ENCODE data around the gene GSTA2.
"Not testable (repeated sequence)": the region's sequence is repeated elsewhere in the genome, so short reads cannot be mapped to it uniquely, and the experiment has no call there.

GSTA2 gene

DNA sequence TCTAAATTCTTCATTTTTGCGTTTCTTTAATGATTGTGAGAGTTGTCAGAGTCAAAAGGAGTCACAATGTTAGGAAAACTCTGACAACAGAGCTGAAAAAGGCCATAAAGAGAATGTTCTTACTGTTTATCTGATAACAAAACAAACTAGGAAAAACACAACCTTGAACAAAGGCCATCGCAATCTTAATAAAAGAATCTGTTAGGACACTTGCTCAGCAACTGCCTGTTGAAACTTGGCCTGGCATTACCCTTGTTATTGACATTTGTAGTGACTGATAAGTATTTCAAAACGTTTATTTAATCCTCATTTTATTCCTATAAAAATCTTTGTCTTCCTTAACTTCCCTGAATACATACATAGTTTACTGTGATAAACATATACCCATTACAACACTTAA lies 24.6 kb upstream of the GSTA2 start:
- Histone ChIP-seq H3K27me3 (ENCODE audit: insufficient read depth, low read length) (no peaks in the 10 kb centered on the region), H3K4me1 (ENCODE audit: insufficient read depth, low read length) (no peaks in the 10 kb centered on the region), H3K36me3 (ENCODE audit: insufficient read depth, low read length) (no peaks in the 10 kb centered on the region), H3K9me3 (ENCODE audit: insufficient read depth, low read depth, low read length) (no peaks in the 10 kb centered on the region), H3K4me3 (ENCODE audit: low read length) (no peak overlapping the region), H3K27ac (ENCODE audit: low read depth, low read length) (no peak overlapping the region), H3K9ac (ENCODE audit: low read depth, low read length) (no peak overlapping the region)
- 90% methylated on average over 3 of the region's 3 CpGs for WGBS

DNA sequence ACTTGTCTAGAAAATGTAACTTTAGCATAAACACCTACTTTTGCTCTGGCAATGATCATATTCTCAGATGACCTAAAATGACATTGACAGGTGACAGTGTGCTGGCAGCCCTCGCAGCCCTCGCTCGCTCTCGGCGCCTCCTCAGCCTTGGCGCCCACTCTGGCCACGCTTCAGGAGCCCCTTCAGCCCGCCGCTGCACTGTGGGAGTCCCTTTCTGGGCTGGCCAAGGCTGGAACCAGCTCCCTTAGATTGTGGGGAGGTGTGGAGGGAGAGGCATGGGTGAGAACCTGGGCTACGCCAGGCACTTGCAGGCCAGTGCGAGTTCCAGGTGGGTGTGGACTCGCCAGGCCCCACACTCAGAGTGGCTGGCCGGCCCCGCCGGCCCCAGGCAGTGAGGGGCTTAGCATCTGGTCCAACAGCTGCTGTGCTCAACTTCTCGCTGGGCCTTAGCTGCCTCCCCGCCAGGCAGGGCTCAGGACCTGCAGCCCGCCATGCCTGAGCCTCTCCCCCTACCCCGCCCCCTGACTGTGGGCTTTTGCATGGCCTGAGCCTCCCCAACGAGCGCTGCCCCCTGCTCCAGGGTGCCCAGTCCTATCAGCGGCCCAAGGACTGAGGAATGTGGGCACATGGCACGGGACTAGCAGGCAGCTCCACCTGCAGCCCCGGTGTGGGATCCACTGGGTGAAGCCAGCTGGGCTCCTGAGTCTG lies 23.1 kb upstream of the GSTA2 start:
- Histone ChIP-seq H3K36me3 (ENCODE audit: insufficient read depth, low read length) (no peaks in the 10 kb centered on the region), H3K4me3 (ENCODE audit: low read length) (no peak overlapping the region), H3K9ac (ENCODE audit: low read depth, low read length) (no peak overlapping the region), H3K4me1 (ENCODE audit: insufficient read depth, low read length) (no peaks in the 10 kb centered on the region), H3K27ac (ENCODE audit: low read depth, low read length) (no peak overlapping the region), H3K9me3 (ENCODE audit: insufficient read depth, low read depth, low read length) (no peaks in the 10 kb centered on the region), H3K27me3 (ENCODE audit: insufficient read depth, low read length) (no peaks in the 10 kb centered on the region)
- 96% methylated on average over 24 of the region's 24 CpGs for WGBS

DNA sequence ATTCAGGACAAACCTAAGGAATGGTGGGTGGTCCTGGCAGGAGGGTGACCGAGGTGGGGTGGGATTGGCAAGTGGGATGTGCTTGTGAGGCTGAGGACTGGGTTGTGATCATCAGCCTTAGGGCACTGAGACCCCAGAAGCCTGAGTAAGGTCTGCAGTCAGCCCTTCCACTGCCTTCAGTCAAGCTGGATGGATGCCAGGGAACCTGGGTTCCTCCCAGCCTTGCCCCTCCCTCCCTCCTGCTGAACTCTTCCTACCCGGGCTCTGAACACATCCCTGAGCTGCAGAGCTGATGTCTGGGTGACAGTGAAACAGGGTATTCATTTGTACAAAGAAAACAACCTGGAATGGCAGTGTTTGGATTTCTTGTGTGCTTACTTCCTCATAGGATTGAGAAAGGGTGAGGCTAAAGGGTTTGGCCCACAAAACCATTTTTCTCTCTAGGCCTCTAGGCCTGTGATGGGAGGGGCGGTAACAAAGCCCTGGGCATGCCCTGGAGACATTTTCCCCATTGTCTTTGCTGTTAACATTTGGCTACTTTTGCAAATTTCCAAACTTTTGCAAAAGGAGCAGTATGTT lies 19.5 kb upstream of the GSTA2 start:
- not testable (repeated sequence) for H3K4me3 ChIP-seq (ENCODE audit: low read length); H3K36me3 ChIP-seq (ENCODE audit: insufficient read depth, low read length); H3K9ac ChIP-seq (ENCODE audit: low read depth, low read length); H3K27ac ChIP-seq (ENCODE audit: low read depth, low read length); H3K9me3 ChIP-seq (ENCODE audit: insufficient read depth, low read depth, low read length); H3K27me3 ChIP-seq (ENCODE audit: insufficient read depth, low read length); H3K4me1 ChIP-seq (ENCODE audit: insufficient read depth, low read length)
- 85% methylated on average over 2 of the region's 3 CpGs for WGBS

DNA sequence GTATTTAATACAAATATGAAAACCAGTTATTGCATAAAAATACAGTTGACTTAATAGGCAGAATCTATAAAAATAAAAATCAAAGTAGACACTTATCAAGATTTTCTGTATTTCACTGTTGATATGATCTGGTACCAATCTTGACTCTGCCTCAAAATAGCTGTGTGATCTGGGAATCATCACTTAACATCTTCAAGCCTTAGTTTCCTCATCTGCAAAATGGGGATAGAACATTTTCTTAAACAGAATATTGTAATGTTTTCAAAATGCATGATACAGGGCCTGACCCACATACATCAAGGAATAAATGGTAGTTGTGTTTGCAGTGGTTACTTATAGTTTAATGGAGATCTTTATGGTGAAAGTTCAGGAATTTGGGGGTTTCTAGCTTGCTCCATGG lies 18.9 kb upstream of the GSTA2 start:
- H3K27me3 ChIP-seq (ENCODE audit: insufficient read depth, low read length); H3K36me3 ChIP-seq (ENCODE audit: insufficient read depth, low read length); H3K9me3 ChIP-seq (ENCODE audit: insufficient read depth, low read depth, low read length); H3K4me1 ChIP-seq (ENCODE audit: insufficient read depth, low read length); H3K27ac ChIP-seq (ENCODE audit: low read depth, low read length); H3K4me3 ChIP-seq (ENCODE audit: low read length); H3K9ac ChIP-seq (ENCODE audit: low read depth, low read length): not testable (repeated sequence)

DNA sequence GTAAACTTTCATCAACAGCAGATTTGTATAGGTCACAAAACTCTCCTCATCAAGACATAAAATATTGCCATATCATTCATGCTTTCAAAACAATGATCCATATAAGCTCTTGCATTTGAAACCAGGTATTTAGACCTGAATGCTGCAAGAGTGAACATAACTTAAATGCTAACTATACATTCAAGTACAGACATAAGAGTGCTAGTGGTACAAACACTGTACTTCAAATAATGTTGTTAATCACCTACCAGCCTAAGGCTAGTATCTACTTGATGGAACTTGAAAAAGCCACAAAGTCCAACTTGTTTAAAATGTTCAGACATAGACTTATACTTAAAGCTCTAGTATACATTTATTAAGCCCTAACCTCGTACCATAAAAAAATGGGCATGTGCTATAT lies 16.0 kb upstream of the GSTA2 start:
- no peak overlapping the region for H3K9ac ChIP-seq (ENCODE audit: low read depth, low read length)
- H3K27ac ChIP-seq (ENCODE audit: low read depth, low read length), result no peak overlapping the region
- H3K4me1 ChIP-seq (ENCODE audit: insufficient read depth, low read length), result no peaks in the 10 kb centered on the region
- peaks cover 3% of the 10 kb centered on the region; the same call in 1 of the 2 replicates for H3K9me3 ChIP-seq (ENCODE audit: insufficient read depth, low read depth, low read length)
- 95% methylated on average over 1 of the region's 1 CpG for WGBS
- H3K4me3 ChIP-seq (ENCODE audit: low read length), result no peak overlapping the region
- H3K36me3 ChIP-seq (ENCODE audit: insufficient read depth, low read length), result no peaks in the 10 kb centered on the region
- no peaks in the 10 kb centered on the region for H3K27me3 ChIP-seq (ENCODE audit: insufficient read depth, low read length)

DNA sequence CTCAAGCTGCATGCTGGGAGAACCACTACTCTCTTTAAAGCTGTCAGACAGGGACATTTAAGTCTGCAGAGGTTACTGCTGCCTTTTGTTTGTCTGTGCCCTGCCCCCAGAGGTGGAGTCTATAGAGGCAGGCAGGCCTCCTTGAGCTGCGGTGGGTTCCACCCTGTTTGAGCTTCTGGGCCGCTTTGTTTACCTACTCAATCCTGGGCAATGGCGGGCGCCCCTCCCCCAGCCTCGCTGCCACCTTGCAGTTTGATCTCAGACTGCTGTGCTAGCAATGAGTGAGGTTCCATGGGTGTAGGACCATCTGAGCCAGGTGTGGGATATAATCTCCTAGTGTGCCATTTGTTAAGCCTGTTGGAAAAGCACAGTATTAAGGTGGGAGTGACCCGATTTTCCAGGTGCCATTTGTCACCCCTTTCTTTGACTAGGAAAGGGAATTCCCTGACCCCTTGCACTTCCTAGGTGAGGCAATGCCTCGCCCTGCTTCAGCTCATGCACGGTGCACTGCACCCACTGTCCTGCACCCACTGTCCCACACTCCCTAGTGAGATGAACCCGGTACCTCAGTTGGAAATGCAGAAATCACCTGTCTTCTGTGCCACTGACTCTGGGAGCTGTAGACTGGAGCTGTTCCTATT lies 13.6 kb upstream of the GSTA2 start:
- H3K4me1 ChIP-seq (ENCODE audit: insufficient read depth, low read length); H3K36me3 ChIP-seq (ENCODE audit: insufficient read depth, low read length); H3K4me3 ChIP-seq (ENCODE audit: low read length); H3K27me3 ChIP-seq (ENCODE audit: insufficient read depth, low read length); H3K9ac ChIP-seq (ENCODE audit: low read depth, low read length); H3K9me3 ChIP-seq (ENCODE audit: insufficient read depth, low read depth, low read length); H3K27ac ChIP-seq (ENCODE audit: low read depth, low read length): not testable (repeated sequence)
- WGBS, result 93% methylated on average over 9 of the region's 9 CpGs

DNA sequence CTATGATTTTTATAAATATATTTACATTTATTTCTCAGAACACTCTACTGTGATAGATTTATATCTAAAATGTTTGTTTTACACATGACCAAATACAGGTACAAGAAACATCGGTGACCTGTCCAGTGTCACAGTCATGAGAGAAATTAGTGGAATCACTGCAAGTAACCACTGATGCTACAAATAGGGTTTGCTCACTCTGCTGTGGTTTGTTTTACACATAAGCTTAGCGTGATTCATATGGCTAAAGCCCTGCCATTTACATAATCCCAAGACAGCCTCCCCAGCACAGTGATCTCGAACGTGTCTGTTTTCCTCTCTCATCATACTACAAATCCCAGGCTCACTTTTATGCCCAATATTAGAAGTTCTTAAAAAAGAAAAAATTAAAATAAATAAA lies 6.1 kb upstream of the GSTA2 start:
- H3K36me3 ChIP-seq (ENCODE audit: insufficient read depth, low read length); H3K4me3 ChIP-seq (ENCODE audit: low read length); H3K4me1 ChIP-seq (ENCODE audit: insufficient read depth, low read length); H3K27me3 ChIP-seq (ENCODE audit: insufficient read depth, low read length); H3K27ac ChIP-seq (ENCODE audit: low read depth, low read length); H3K9me3 ChIP-seq (ENCODE audit: insufficient read depth, low read depth, low read length); H3K9ac ChIP-seq (ENCODE audit: low read depth, low read length): not testable (repeated sequence)
- WGBS, result 76% methylated on average over 2 of the region's 4 CpGs

DNA sequence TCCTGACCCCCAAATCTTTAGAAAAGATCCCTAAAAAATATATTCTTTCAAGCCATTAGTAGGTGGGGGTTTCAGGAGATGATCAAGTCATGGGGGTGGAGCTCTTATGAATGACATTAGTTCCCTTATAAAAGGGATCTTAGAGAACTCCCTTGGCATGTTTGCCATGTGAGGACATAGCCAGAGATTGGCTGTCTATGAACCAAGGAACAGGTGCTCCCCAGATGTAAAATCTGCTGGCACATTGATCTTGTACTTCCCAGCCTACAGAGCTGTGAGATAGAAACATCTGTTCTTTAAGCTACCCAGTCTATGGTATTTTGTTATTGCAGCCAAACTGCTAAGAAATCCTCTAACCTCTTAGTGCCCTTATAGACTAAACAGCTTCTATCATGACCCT lies 4.4 kb upstream of the GSTA2 start:
- not testable (repeated sequence) for H3K36me3 ChIP-seq (ENCODE audit: insufficient read depth, low read length); H3K27me3 ChIP-seq (ENCODE audit: insufficient read depth, low read length); H3K9me3 ChIP-seq (ENCODE audit: insufficient read depth, low read depth, low read length); H3K9ac ChIP-seq (ENCODE audit: low read depth, low read length); H3K27ac ChIP-seq (ENCODE audit: low read depth, low read length); H3K4me1 ChIP-seq (ENCODE audit: insufficient read depth, low read length); H3K4me3 ChIP-seq (ENCODE audit: low read length)

DNA sequence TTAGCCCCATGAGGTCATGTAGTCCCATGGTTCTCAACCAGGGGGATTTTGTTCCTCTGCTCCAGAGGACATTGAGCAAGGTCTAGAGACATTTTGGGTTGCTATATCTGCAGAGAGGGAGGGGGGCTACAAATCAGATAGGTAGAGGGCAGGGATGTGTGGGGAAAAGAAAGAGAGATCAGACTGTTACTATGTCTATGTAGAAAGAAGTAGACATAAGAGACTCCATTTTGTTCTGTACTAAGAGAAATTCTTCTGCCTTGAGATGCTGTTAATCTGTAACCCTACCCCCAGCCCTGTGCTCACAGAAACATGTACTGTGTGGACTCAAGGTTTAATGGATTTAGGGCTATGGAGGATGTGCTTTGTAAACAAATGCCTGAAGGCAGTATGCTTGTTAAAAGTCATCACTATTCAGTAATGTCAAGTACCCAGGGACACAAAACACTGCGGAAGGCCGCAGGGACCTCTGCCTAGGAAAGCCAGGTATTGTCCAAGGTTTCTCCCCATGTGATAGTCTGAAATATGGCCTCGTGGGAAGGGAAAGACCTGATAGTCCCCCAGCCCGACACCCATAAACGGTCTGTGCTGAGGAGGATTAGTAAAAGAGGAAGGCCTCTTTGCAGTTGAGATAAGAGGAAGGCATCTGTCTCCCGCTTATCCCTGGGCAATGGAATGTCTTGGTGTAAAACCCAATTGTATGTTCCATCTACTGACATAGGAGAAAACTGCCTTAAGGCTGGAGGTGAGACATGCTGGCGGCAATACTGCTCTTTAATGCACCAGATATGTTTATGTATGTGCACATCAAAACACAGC lies 1.4 kb downstream of the GSTA2 start:
- H3K27me3 ChIP-seq (ENCODE audit: insufficient read depth, low read length); H3K4me1 ChIP-seq (ENCODE audit: insufficient read depth, low read length); H3K27ac ChIP-seq (ENCODE audit: low read depth, low read length); H3K9me3 ChIP-seq (ENCODE audit: insufficient read depth, low read depth, low read length); H3K4me3 ChIP-seq (ENCODE audit: low read length); H3K9ac ChIP-seq (ENCODE audit: low read depth, low read length); H3K36me3 ChIP-seq (ENCODE audit: insufficient read depth, low read length): not testable (repeated sequence)
- 95% methylated on average over 2 of the region's 7 CpGs for WGBS

DNA sequence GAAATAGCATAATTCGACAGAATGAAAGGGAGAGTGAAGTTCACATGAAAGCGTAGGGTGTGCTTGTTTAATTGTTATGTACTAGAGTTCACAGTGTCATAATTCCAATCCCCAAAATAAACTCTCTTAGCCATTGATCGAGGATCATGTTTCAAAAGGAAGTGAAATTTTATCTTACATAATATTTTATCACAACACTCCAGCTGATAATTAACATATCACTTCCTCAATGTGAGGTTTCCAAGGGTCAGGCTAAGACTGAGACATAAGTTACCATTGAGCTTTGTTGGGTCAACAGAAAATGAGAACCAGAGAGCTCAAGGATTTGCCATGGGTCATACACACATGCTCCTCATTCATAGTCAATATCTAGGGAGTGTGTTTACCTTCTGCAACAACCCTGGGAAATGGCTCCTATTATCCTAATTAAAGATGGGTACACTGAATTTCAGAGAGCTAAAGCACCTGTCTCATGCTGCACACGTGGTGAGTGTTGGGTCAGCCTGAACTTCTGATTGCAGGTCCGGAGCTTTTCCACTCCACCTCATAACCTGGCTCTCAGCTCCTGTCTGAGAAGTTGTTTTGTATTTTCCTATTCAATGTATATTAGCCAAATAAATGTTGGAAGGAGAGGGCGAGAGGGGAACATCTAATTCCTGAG lies 3.0 kb downstream of the GSTA2 start:
- Histone ChIP-seq H3K27ac (ENCODE audit: low read depth, low read length) (no peak overlapping the region), H3K9me3 (ENCODE audit: insufficient read depth, low read depth, low read length) (0 out of 2 replicates have a peak, but pooled peaks cover 2% of the 10 kb centered on the region), H3K9ac (ENCODE audit: low read depth, low read length) (no peak overlapping the region), H3K27me3 (ENCODE audit: insufficient read depth, low read length) (no peaks in the 10 kb centered on the region), H3K4me3 (ENCODE audit: low read length) (no peak overlapping the region), H3K4me1 (ENCODE audit: insufficient read depth, low read length) (peaks cover 3% of the 10 kb centered on the region; the same call in 1 of the 2 replicates), H3K36me3 (ENCODE audit: insufficient read depth, low read length) (no peaks in the 10 kb centered on the region)
- WGBS, result 91% methylated on average over 5 of the region's 6 CpGs

DNA sequence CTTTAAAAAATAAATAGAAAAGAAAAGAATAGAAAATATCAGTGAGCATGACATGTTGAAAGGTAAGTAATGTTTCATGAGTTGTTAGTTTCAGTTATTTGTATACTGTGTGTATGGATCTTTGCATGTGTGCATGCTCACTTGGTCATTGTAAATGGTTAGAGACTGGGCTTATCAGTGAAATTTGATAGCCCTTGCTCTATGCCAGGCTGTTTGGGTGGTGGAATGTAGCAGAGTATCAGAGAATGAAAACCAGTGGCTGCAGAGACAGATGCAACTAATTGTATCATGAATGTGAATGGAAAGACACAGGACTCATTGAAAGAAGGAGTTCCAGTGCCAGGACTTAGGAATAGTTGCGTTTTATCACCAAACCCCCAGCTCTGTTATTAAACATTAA lies 4.2 kb downstream of the GSTA2 start:
- H3K27me3 ChIP-seq (ENCODE audit: insufficient read depth, low read length), result no peaks in the 10 kb centered on the region
- no peak overlapping the region for H3K9ac ChIP-seq (ENCODE audit: low read depth, low read length)
- no peak overlapping the region for H3K4me3 ChIP-seq (ENCODE audit: low read length)
- H3K4me1 ChIP-seq (ENCODE audit: insufficient read depth, low read length), result peaks cover 3% of the 10 kb centered on the region; the same call in 1 of the 2 replicates
- H3K36me3 ChIP-seq (ENCODE audit: insufficient read depth, low read length), result no peaks in the 10 kb centered on the region
- 100% methylated on average over 1 of the region's 1 CpG for WGBS
- H3K9me3 ChIP-seq (ENCODE audit: insufficient read depth, low read depth, low read length), result 0 out of 2 replicates have a peak, but pooled peaks cover 2% of the 10 kb centered on the region
- no peak overlapping the region for H3K27ac ChIP-seq (ENCODE audit: low read depth, low read length)
